ACC112 (cell line): ENCODE data around the gene ALCAM.

ENCODE experiments used
- H2AFZ ChIP-seq: fragments of 200-600 bp; sonication (generic); one replicate; pipeline ENCODE4 v1.6.0; 2017; ENCODE audit warnings: antibody characterized with exemption, low read length; ENCODE audit not compliant: unreplicated experiment
- H3K27ac ChIP-seq: fragments of 200-600 bp; sonication (generic); 2 replicates; pipeline ENCODE4 v1.5.1; 2014; ENCODE audit warnings: low read depth, mild to moderate bottlenecking, antibody characterized with exemption, low read length, moderate library complexity
- H3K27me3 ChIP-seq: fragments of 200-600 bp; sonication (generic); 2 replicates; pipeline ENCODE4 v1.6.1; 2014; ENCODE audit warnings: mild to moderate bottlenecking, antibody characterized with exemption, low read length, moderate library complexity, mixed read lengths; ENCODE audit not compliant: insufficient read depth
- H3K36me3 ChIP-seq: fragments of 200-600 bp; sonication (generic); 2 replicates; pipeline ENCODE4 v1.6.1; 2016; ENCODE audit warnings: mild to moderate bottlenecking, antibody characterized with exemption, low read length, moderate library complexity, mixed read lengths; ENCODE audit not compliant: insufficient read depth
- H3K4me1 ChIP-seq: fragments of 200-600 bp; sonication (generic); one replicate; pipeline ENCODE4 v1.6.1; 2016; ENCODE audit warnings: low read length, mixed read lengths; ENCODE audit not compliant: insufficient read depth, unreplicated experiment, control insufficient read depth
- H3K4me3 ChIP-seq: fragments of 200-600 bp; sonication (generic); 2 replicates; pipeline ENCODE4 v1.5.1; 2014; ENCODE audit warnings: mild to moderate bottlenecking, low read depth, low read length
- H3K79me2 ChIP-seq: fragments of 200-600 bp; sonication (generic); one replicate; pipeline ENCODE4 v1.6.0; 2016; ENCODE audit warnings: low read length; ENCODE audit not compliant: control insufficient read depth, unreplicated experiment, insufficient read depth

The ALCAM gene

DNA sequence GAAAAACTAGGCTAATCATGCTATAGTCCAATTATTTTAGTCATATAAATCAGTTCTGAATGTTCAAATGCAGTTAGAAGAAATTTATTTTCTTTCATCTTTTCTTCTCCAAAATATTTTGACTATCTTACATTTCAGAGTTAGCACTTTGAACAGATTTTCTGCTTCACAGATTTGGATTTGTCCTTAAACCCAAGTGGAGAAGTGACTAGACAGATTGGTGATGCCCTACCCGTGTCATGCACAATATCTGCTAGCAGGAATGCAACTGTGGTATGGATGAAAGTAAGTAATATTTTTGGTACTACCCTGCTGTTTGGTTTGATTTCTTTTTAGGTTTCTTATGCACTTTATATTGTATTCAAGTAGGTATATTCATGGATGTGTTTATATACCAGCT lies 178.3 kb downstream of the ALCAM start:
- peaks cover 82% of the 10 kb centered on the region for H3K36me3 ChIP-seq
- H2AFZ ChIP-seq = no peak overlapping the region
- no peaks in the 10 kb centered on the region for H3K27me3 ChIP-seq
- H3K4me3 ChIP-seq = no peak overlapping the region
- H3K27ac ChIP-seq = no peak overlapping the region
- no peaks in the 10 kb centered on the region for H3K79me2 ChIP-seq
- no peaks in the 10 kb centered on the region for H3K4me1 ChIP-seq

DNA sequence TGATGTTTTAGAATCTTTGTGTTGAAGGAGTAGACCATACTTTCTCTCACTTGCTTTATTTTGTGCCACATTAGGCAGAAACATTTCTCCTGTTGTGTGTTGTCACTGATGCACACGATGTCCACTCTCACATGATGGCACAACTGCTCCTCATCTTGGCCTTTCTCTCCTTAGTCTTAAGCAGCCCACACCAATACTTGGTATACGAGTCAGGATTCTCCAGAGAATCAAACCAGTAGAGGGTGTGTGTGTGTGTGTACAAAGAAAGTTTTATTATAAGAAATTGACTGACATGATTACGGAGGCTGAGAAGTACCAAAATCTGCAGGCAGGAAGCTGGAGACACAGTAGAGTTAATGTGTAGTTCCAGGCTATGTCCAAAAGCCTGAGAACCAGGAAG lies 187.1 kb downstream of the ALCAM start:
- Histone ChIP-seq H3K79me2 (no peaks in the 10 kb centered on the region), H3K4me3 (no peak overlapping the region), H3K27ac (no peak overlapping the region), H3K27me3 (no peaks in the 10 kb centered on the region), H2AFZ (no peak overlapping the region), H3K36me3 (peaks cover 64% of the 10 kb centered on the region), H3K4me1 (peaks cover 6% of the 10 kb centered on the region)

DNA sequence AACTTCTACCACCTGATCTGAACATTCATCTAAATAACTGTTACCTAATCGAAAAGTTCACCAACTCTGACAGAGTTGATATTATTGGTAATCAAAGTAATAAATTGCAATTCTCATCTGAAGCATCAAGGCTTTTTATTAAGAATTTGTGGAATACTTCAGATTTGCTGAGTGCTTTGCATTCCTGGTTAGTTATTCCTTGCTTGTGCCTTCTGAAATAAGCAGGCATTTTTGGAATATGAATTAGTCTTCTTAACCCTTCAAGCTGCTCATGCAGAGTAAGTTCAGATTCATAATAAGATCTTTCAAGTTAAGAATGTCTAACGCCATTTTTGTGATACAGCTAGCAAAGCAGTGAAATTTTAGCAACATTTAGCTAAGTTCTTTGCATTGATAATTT lies 188.5 kb downstream of the ALCAM start:
- Histone ChIP-seq H3K79me2 (no peaks in the 10 kb centered on the region), H3K36me3 (peaks cover 65% of the 10 kb centered on the region), H3K27me3 (no peaks in the 10 kb centered on the region), H3K4me1 (peaks cover 6% of the 10 kb centered on the region), H3K27ac (no peak overlapping the region), H2AFZ (no peak overlapping the region), H3K4me3 (no peak overlapping the region)

DNA sequence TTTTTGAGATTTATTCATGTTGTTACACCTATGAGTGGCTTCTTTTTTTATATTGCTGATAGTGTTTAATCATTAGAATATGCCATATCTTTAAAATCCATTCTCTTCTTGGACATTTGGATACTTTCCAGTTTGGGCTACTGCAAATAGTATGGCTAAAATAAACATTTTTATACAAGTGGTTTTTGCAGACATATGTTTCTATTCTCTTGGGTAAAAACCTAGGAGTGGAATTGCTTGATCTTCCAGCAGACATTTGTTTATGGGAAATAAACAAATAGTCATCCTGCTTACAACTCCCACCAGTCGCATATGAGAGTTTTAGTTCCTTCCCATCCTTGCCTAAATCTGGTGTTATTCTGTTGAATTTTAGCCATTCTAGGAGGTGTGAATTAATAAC lies 193.1 kb downstream of the ALCAM start:
- no peaks in the 10 kb centered on the region for H3K79me2 ChIP-seq
- no peaks in the 10 kb centered on the region for H3K4me1 ChIP-seq
- H3K27me3 ChIP-seq = no peaks in the 10 kb centered on the region
- no peak overlapping the region for H2AFZ ChIP-seq
- H3K4me3 ChIP-seq = no peak overlapping the region
- peaks cover 28% of the 10 kb centered on the region for H3K36me3 ChIP-seq
- H3K27ac ChIP-seq = no peak overlapping the region

DNA sequence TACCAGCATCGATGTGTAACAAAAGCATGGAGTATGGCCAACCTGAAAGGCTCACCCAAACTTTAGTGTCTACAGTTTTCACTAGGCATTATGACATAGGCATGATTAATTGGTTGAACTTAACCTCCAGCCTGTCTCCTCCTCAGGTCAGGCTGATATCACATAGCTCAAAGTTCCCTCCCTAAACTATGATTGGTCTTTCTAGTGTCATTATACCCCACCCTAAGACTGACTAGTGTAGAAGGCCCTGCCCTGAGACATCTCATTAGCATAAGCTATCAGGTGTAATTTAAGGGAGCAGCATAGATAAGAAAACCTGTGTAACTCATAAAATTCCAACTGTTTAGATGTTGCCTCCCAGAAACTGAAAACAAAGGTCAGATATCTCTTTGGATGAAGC lies 195.2 kb downstream of the ALCAM start:
- Histone ChIP-seq H3K79me2 (no peaks in the 10 kb centered on the region), H3K27me3 (no peaks in the 10 kb centered on the region), H3K27ac (no peak overlapping the region), H2AFZ (no peak overlapping the region), H3K36me3 (peaks cover 26% of the 10 kb centered on the region), H3K4me3 (no peak overlapping the region), H3K4me1 (no peaks in the 10 kb centered on the region)

DNA sequence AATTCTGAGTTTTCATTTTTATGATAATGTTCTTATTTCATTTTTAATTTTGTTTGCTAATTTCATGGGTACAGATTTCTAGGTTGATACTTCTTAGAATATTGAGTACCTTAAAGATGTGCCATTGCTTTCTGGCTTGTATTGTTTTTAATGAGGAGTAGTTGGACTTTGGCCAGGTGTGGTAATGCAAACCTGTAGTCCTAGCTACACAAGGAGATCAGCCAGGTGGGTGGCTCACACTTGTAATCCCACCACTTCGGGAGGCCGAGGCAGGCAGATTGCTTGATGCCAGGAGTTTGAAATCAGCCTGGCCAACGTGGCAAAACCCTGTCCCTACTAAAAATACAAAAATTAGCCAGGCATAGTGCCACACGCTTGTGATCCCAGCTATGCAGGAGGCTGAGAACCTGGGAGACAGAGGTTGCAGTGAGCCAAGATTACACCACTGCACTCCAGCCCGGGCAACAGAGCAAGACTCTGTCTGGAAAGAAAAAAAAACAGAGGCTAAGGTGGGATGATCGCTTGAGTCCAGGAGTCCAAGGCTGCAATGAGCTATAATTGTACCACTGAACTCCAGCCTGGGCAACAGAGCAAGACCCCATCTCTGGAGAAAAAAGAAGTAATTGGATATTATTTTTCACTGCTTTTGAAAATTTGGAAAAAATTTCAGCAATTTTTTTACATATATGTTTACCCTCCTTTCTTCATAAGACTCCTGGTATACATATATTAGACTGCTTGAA lies 198.0 kb downstream of the ALCAM start:
- Histone ChIP-seq H3K4me1 (no peaks in the 10 kb centered on the region), H3K36me3 (peaks cover 22% of the 10 kb centered on the region), H3K4me3 (no peak overlapping the region), H3K27me3 (no peaks in the 10 kb centered on the region), H2AFZ (no peak overlapping the region), H3K27ac (no peak overlapping the region), H3K79me2 (no peaks in the 10 kb centered on the region)

GRCh38 chr3:105571005-105571404 lies 204.3 kb downstream of the ALCAM start:
- Histone ChIP-seq H2AFZ (no peak overlapping the region), H3K4me1 (no peaks in the 10 kb centered on the region), H3K27ac (no peak overlapping the region), H3K36me3 (peaks cover 16% of the 10 kb centered on the region), H3K79me2 (no peaks in the 10 kb centered on the region), H3K27me3 (no peaks in the 10 kb centered on the region), H3K4me3 (no peak overlapping the region)

DNA sequence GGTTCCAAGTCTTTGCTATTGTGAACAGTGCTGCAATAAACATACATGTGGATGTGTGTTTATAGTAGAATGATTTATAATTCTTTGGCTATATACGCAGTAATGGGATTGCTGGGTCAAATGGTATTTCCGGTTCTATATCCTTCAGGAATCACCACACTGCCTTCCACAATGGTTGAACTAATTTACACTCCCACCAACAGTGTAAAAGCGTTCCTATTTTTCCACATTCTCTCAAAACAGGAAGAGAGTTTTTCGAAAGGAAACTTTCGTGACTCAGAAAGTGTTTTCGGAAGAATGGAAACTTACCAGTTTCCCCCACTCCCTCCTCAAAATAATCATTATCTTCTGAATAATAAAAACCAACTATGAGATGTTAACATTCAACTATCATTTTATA lies 205.8 kb downstream of the ALCAM start:
- Histone ChIP-seq H3K4me3 (no peak overlapping the region), H3K27me3 (no peaks in the 10 kb centered on the region), H3K36me3 (peaks cover 24% of the 10 kb centered on the region), H2AFZ (no peak overlapping the region), H3K4me1 (no peaks in the 10 kb centered on the region), H3K27ac (no peak overlapping the region), H3K79me2 (no peaks in the 10 kb centered on the region)

- 0 out of 2 replicates have a peak, but pooled peaks cover 7% of the 10 kb centered on the region for H3K36me3 ChIP-seq
- H3K4me3 ChIP-seq = no peak overlapping the region
- no peaks in the 10 kb centered on the region for H3K79me2 ChIP-seq
- H3K4me1 ChIP-seq = peaks cover 4% of the 10 kb centered on the region
- no peaks in the 10 kb centered on the region for H3K27me3 ChIP-seq
- H2AFZ ChIP-seq = no peak overlapping the region
- no peak overlapping the region for H3K27ac ChIP-seq
Observed at GRCh38 chr3:105579439-105579838, 212.7 kb downstream of the ALCAM start.

DNA sequence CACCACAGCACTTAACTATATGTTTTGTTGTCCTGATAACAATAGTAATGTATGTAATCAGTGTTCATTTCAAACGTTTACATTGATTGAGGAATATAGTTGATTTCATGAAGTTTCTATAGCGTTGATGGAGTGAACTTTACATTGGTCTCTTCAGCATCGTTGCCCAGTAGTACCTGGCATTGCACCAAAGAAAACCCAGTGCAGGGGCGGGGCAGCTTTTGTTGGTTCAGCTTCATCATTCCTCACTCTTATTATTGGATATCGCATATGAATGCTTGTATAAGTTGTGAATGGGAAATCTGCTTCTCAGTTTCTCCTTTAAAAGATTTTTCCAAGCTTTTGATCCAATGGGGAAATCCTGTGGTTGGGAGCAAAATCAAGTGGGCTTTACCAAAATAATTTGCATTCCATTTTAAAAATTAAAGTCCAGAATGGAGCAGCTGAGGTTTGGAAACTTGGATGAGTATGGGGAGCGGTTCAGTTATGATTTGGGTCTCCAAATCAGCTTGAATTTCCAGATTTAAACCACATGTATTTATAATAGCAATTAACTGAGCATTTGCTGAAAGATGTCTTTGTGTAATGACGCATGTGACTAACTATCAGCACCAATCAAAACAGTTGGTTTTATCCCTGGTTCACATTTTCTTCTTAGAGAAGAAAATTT lies 213.7 kb downstream of the ALCAM start:
- no peaks in the 10 kb centered on the region for H3K27me3 ChIP-seq
- H3K79me2 ChIP-seq = no peaks in the 10 kb centered on the region
- no peak overlapping the region for H3K4me3 ChIP-seq
- H3K4me1 ChIP-seq = peaks cover 4% of the 10 kb centered on the region
- H3K36me3 ChIP-seq = 0 out of 2 replicates have a peak, but pooled peaks cover 7% of the 10 kb centered on the region
- no peak overlapping the region for H2AFZ ChIP-seq
- H3K27ac ChIP-seq = no peak overlapping the region

GRCh38 chr3:105582015-105582414 lies 215.3 kb downstream of the ALCAM start:
- peaks cover 4% of the 10 kb centered on the region for H3K4me1 ChIP-seq
- no peak overlapping the region for H2AFZ ChIP-seq
- H3K27ac ChIP-seq = no peak overlapping the region
- no peak overlapping the region for H3K4me3 ChIP-seq
- no peaks in the 10 kb centered on the region for H3K79me2 ChIP-seq
- H3K36me3 ChIP-seq = 0 out of 2 replicates have a peak, but pooled peaks cover under 1% of the 10 kb centered on the region
- H3K27me3 ChIP-seq = no peaks in the 10 kb centered on the region
